Trophoblast cell (in vitro differentiated cells and primary cell): Measurements from ENCODE around the gene BCL2L12.

Experiments used
- DNase-seq, 2 donors: peaks; one replicate each; pipeline ENCODE4 v3.0.0-alpha.2; 2016
- H2AFZ ChIP-seq: 2 replicates; pipeline ENCODE4 v1.6.1; 2013; ENCODE audit warnings: low read length, moderate library complexity, mild to moderate bottlenecking; ENCODE audit not compliant: insufficient read depth, poor library complexity
- H2AK5ac ChIP-seq: 2 replicates; pipeline ENCODE4 v1.6.1; 2013; ENCODE audit warnings: mild to moderate bottlenecking, low read length
- H2BK120ac ChIP-seq: 2 replicates; pipeline ENCODE4 v1.6.1; 2013; ENCODE audit warnings: low read length, mild to moderate bottlenecking, moderate library complexity; ENCODE audit not compliant: insufficient read depth, poor library complexity
- H2BK12ac ChIP-seq: 2 replicates; pipeline ENCODE4 v1.6.1; 2013; ENCODE audit warnings: mild to moderate bottlenecking, low read length, moderate library complexity
- H2BK5ac ChIP-seq: 2 replicates; pipeline ENCODE4 v1.6.1; 2013; ENCODE audit warnings: low read length, low read depth, moderate library complexity, mild to moderate bottlenecking; ENCODE audit not compliant: poor library complexity
- H3K14ac ChIP-seq: 2 replicates; pipeline ENCODE4 v1.6.1; 2013; ENCODE audit warnings: mild to moderate bottlenecking, low read length
- H3K18ac ChIP-seq: 2 replicates; pipeline ENCODE4 v1.6.1; 2013; ENCODE audit warnings: mild to moderate bottlenecking, low read length
- H3K23ac ChIP-seq: 2 replicates; pipeline ENCODE4 v1.6.1; 2013; ENCODE audit warnings: low read length
- H3K27ac ChIP-seq: 2 replicates; pipeline ENCODE4 v1.5.1; 2013; ENCODE audit warnings: low read depth, mild to moderate bottlenecking, inconsistent platforms, low read length, moderate library complexity
- H3K27me3 ChIP-seq: 2 replicates; pipeline ENCODE4 v1.6.1; 2013; ENCODE audit warnings: inconsistent platforms, mild to moderate bottlenecking, low read length, moderate library complexity; ENCODE audit not compliant: insufficient read depth
- H3K36me3 ChIP-seq, 2 experiments: 1 replicate in 1 of 2; 2 replicates in 1 of 2; pipeline ENCODE4 v1.6.1; 2013; ENCODE audit warnings: low read length in 2 of 2, mild to moderate bottlenecking in 2 of 2, moderate library complexity in 1 of 2; ENCODE audit not compliant: insufficient read depth in 2 of 2, control insufficient read depth in 1 of 2
- H3K4ac ChIP-seq: 2 replicates; pipeline ENCODE4 v1.6.1; 2013; ENCODE audit warnings: low read depth, mild to moderate bottlenecking, low read length, moderate library complexity
- H3K4me1 ChIP-seq, 2 experiments: 1 replicate in 1 of 2; 2 replicates in 1 of 2; pipeline ENCODE4 v1.6.1; 2013; ENCODE audit warnings: low read length in 2 of 2, mild to moderate bottlenecking in 2 of 2, moderate library complexity in 1 of 2; ENCODE audit not compliant: insufficient read depth in 2 of 2, control insufficient read depth in 1 of 2
- H3K4me2 ChIP-seq: 2 replicates; pipeline ENCODE4 v1.6.1; 2013; ENCODE audit warnings: inconsistent platforms, mild to moderate bottlenecking, low read length, moderate library complexity
- H3K4me3 ChIP-seq: 2 replicates; pipeline ENCODE4 v1.5.1; 2013; ENCODE audit warnings: mild to moderate bottlenecking, low read depth, low read length, inconsistent platforms
- H3K79me1 ChIP-seq: one replicate; pipeline ENCODE4 v1.6.1; 2013; ENCODE audit warnings: low read length
- H3K79me2 ChIP-seq: 2 replicates; pipeline ENCODE4 v1.6.1; 2013; ENCODE audit warnings: low read length, mild to moderate bottlenecking; ENCODE audit not compliant: control insufficient read depth, insufficient read depth, poor library complexity
- H3K9ac ChIP-seq: 2 replicates; pipeline ENCODE4 v1.6.1; 2013; ENCODE audit warnings: mild to moderate bottlenecking, low read length
- H3K9me3 ChIP-seq: 2 replicates; pipeline ENCODE4 v1.6.1; 2013; ENCODE audit warnings: low read depth, mild to moderate bottlenecking, control low read depth, inconsistent platforms, low read length; ENCODE audit not compliant: insufficient read depth
- H4K12ac ChIP-seq: 2 replicates; pipeline ENCODE4 v1.6.1; 2013; ENCODE audit warnings: low read depth, mild to moderate bottlenecking, low read length, moderate library complexity
- H4K8ac ChIP-seq: 2 replicates; pipeline ENCODE4 v1.6.1; 2013; ENCODE audit warnings: low read depth, mild to moderate bottlenecking, low read length, moderate library complexity
- H4K91ac ChIP-seq: one replicate; pipeline ENCODE4 v1.6.1; 2013; ENCODE audit warnings: low read depth, mild to moderate bottlenecking, low read length, moderate library complexity
- WGBS: extraction: QIAGEN DNeasy Blood & Tissue Kit; methylation state at CpG from one replicate; pipeline ENCODE4 v1.1.7; 2013; ENCODE audit warnings: missing lambda C conversion rate; ENCODE audit not compliant: insufficient read length, insufficient coverage; ENCODE audit errors: extremely low coverage; 5-methylcytosine and 5-hydroxymethylcytosine counted together

Gene BCL2L12

DNA sequence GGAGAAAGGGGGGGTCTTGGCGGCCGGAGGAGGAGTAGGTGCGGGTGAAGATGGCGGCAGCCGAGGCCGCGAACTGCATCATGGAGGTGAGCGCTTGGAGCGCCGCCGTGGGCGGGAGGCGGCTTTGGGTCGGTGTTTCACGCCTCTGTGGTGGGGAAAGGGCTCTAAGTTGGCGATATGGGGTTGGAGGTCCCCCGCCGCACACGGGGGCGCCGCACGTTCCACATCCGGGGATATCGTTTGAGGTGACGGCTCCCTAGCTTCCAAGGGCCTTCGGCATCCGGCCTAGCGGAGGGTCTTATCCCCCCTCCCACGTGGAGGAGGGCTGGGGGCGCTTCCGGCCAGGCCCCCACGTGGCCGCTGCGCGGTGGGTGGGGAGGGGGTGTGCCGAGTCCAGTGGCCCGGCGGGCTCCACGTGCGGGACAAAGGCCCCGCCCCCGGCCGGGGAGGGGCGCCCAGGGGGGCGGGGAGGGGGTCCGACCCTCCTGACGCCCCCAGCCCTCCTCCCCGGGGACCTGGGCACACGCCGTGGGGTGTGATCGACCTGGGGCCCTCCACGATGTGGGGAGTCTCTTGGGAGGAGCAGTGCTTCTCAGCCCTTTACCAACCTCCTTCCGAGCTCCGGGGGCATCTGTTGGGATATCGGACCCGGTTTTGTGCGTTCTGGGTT lies 11.6 kb downstream of the BCL2L12 start, which contains the start of gene PRMT1:
Gene PRMT1, plus strand, starts transcription at position 41 of the 670 bp plus-strand sequence. Its CDS starts 10 bp downstream, at position 51.
- Histone ChIP-seq H4K12ac (peak within 1 kb of the TSS; percentile 99), H3K9me3 (peaks cover 2% of the 10 kb centered on the region), H3K23ac (no peak within 1 kb of the TSS), H3K27ac (peak within 1 kb of the TSS; percentile 95), H2AK5ac (peak within 1 kb of the TSS; percentile 100), H3K79me1 (peaks cover 18% of the 10 kb centered on the region), H3K27me3 (no peaks in the 10 kb centered on the region), H3K36me3 (peaks cover 19 to 21% of the 10 kb centered on the region in 2 experiments), H3K4me2 (peak within 1 kb of the TSS; percentile 95), H3K4ac (peak within 1 kb of the TSS; percentile 99), H3K4me1 (peaks cover 13% of the 10 kb centered on the region in 2 experiments), H2BK120ac (peak within 1 kb of the TSS; percentile 95), H3K79me2 (peaks cover 28% of the 10 kb centered on the region), H4K91ac (peak within 1 kb of the TSS; percentile 99), H3K9ac (peak within 1 kb of the TSS; percentile 97), H2AFZ (peak within 1 kb of the TSS; percentile 69), H3K18ac (peak within 1 kb of the TSS; percentile 99), H3K14ac (peak within 1 kb of the TSS; percentile 99), H2BK5ac (peak within 1 kb of the TSS; percentile 95), H4K8ac (peak within 1 kb of the TSS; percentile 98), H2BK12ac (peak within 1 kb of the TSS; percentile 73), H3K4me3 (peak within 1 kb of the TSS; percentile 93)
- WGBS, result no CpG with 5 or more reads among the region's 57 CpGs
- peak in 1 of 2 donors; percentile 35 for DNase-seq

DNA sequence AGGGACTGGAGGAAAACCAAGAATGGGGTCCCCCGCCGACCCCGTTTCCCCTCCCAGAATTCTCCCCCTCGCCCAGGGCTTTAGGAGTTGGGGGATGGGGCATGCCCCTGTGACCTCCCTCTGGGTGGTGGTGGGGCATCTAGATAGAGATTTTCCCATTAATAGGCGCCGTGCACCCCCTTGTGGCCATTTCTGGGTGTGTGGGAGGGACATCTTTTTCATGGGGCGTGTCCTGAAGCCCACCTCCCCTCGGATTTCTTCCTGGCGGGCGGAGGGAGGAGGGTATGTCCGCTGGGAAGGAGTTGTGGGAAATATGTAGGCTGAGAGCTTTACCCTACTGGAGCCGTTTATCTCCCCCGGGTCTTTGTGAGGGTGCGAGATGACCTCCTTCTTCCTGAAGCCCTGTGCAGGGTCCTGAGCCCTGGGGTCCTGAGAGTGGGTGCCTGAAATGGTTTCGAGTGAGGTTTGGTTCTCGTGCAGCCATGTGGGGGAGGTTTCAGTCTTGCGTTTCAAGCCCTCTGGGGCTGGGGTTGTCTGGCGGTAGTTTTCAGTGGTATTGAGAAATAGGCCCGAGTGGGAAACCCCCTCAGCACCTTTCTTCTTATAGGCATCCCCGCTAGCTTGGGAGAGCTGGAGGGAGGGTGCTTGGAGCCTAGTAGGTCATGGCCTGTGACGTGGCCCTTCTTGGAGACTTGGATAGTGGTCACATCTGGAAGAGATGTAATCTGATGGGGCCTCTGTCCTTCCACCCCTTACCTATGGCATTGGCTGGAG lies 12.4 kb downstream of the BCL2L12 start:
- Histone ChIP-seq H3K4me3 (peak overlapping the region; percentile 93), H4K12ac (peak overlapping the region; percentile 35), H3K4me2 (peak overlapping the region; percentile 95), H4K91ac (peak overlapping the region; percentile 99), H3K4ac (peak overlapping the region; percentile 99), H3K27me3 (no peaks in the 10 kb centered on the region), H3K14ac (peak overlapping the region; percentile 70), H2AK5ac (peak overlapping the region; percentile 68), H2BK5ac (peak overlapping the region; percentile 75), H3K79me1 (peaks cover 18% of the 10 kb centered on the region), H4K8ac (peak overlapping the region; percentile 76), H3K18ac (peak overlapping the region; percentile 90), H2BK120ac (peak overlapping the region; percentile 68), H3K9me3 (peaks cover 2% of the 10 kb centered on the region), H3K79me2 (peaks cover 28% of the 10 kb centered on the region), H2AFZ (peak overlapping the region; percentile 45), H3K36me3 (peaks cover 23 to 25% of the 10 kb centered on the region in 2 experiments), H3K4me1 (peaks cover 13% of the 10 kb centered on the region in 2 experiments), H2BK12ac (no peak overlapping the region), H3K9ac (peak overlapping the region; percentile 80), H3K23ac (no peak overlapping the region), H3K27ac (peak overlapping the region; percentile 66)
- peak; percentile 88 to 92 for DNase-seq
- WGBS, result no CpG with 5 or more reads among the region's 21 CpGs

DNA sequence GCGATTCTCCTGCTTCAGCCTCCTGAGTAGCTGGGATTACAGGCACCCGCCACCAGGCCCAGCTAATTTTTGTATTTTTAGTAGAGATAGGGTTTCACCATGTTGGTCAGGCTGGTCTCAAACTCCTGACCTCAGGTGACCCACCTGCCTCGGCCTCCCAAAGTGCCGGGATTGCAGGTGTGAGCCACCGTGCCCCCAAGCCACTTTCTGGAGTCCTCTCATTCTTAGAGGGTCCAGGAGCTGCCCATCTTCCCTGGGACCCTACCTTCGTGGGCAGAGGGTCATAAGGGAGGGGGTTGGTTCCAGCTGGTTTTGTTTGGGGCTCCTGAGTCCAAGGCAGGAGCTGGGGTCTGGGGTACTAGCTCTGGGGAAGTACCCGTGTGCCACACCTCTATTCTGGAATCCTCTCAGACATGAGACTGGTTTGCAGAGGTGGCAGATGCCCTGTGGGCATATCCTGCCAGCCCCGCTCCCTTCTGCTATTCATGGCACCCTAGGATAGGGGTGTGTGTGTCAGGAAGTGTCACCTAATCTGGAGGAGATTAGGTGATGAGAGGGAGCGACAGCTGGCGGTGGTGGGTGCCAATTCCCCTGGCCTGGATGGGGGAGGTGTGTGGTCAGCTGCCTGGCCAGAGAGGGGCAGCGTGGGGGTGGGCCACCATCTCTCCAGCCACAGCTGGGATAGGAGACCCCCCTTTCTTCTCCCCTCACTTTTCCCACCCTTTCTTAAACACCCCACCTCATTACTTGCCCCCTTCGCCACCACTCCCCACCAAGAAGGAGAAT lies 13.4 kb downstream of the BCL2L12 start:
- no peak overlapping the region for H3K23ac ChIP-seq
- no peak overlapping the region for H4K8ac ChIP-seq
- WGBS, result 100% methylated on average over 1 of the region's 12 CpGs
- peaks cover 2% of the 10 kb centered on the region for H3K9me3 ChIP-seq
- no peak overlapping the region for H3K27ac ChIP-seq
- H3K27me3 ChIP-seq, result no peaks in the 10 kb centered on the region
- H3K4me2 ChIP-seq, result peak overlapping the region; percentile 28
- H2AK5ac ChIP-seq, result no peak overlapping the region
- no peak overlapping the region for H3K14ac ChIP-seq
- peaks cover 13% of the 10 kb centered on the region in 2 experiments for H3K4me1 ChIP-seq
- H2BK120ac ChIP-seq, result no peak overlapping the region
- peaks cover 18% of the 10 kb centered on the region for H3K79me1 ChIP-seq
- no peak overlapping the region for H3K4me3 ChIP-seq
- no peak overlapping the region for H2BK5ac ChIP-seq
- DNase-seq, result peak in 1 of 2 donors; percentile 31
- peaks cover 28 to 29% of the 10 kb centered on the region in 2 experiments for H3K36me3 ChIP-seq
- H2AFZ ChIP-seq, result no peak overlapping the region
- H4K91ac ChIP-seq, result no peak overlapping the region
- no peak overlapping the region for H3K9ac ChIP-seq
- peak overlapping the region; percentile 93 for H3K4ac ChIP-seq
- H3K79me2 ChIP-seq, result peaks cover 28% of the 10 kb centered on the region
- H2BK12ac ChIP-seq, result no peak overlapping the region
- H3K18ac ChIP-seq, result no peak overlapping the region
- no peak overlapping the region for H4K12ac ChIP-seq
